K562 (cell line): ENCODE data around the gene CCR9. TPM values are rescaled to one million over a fixed set of nuclear protein-coding genes. Genes with fewer than 3 reads are reported as not detected.

Source experiments
- ATAC-seq: fragments of 200-7000 bp; cut with Tn5 transposase; 3 replicates; pipeline ENCODE4 v1.9.1; 2020; ENCODE audit warnings: moderate library complexity
- BruUV-seq: library from RNA; stranded (reverse); fragments of 400-500 nt; replicated peaks from 2 replicates; lab custom pipeline; 2021; lab: Mats Ljungman, UMichigan
- CTCF ChIA-PET: fragments of 300-600 bp; formaldehyde crosslinking; extraction: SDS; loops from one replicate; lab custom pipeline; 2021; ENCODE audit warnings: low intra/inter-chr PET ratio; lab: Yijun Ruan, JAX
- POLR2A ChIA-PET: fragments of 300-600, 350-650 bp; sonication (Branson Sonifier 250); formaldehyde crosslinking; extraction: SDS; loops from one replicate; lab custom pipeline; 2021; ENCODE audit warnings: antibody characterized with exemption, inconsistent platforms; lab: Yijun Ruan, JAX
- DNase-seq, 4 experiments: peaks; one replicate each; pipeline versions ENCODE4 v3.0.0 to v3.0.0-alpha.2; 2011 to 2018; ENCODE audit warnings: low spot score in 3 of 4, mixed read lengths in 3 of 4; ENCODE audit errors: extremely low read depth in 1 of 4
- FAIRE-seq: peaks from 2 replicates; lab custom pipeline; 2011; peaks lifted over from hg19 to GRCh38; lab: Jason Lieb, UNC
- H2AFZ ChIP-seq: 2 replicates; pipeline ENCODE4 v1.6.0; 2011; ENCODE audit warnings: low read depth, low read length, control low read depth, inconsistent platforms
- H3K27ac ChIP-seq: fragments of 200-600 bp; 3 replicates; pipeline ENCODE4 v1.8.0; 2011; ENCODE audit warnings: low read depth, mild to moderate bottlenecking, control low read depth, inconsistent platforms, low read length, moderate library complexity, mixed read lengths; ENCODE audit errors: extremely low read depth
- H3K27me3 ChIP-seq, 2 experiments: fragments of 300-600 bp in 1 of 2; 2 replicates in 1 of 2; 3 replicates in 1 of 2; pipeline versions ENCODE4 v1.6.0 to v1.8.0; 2011; ENCODE audit warnings: inconsistent platforms in 2 of 2, low read length in 2 of 2, mild to moderate bottlenecking in 1 of 2, mixed read lengths in 1 of 2, moderate library complexity in 1 of 2; ENCODE audit not compliant: control insufficient read depth in 2 of 2, insufficient read depth in 2 of 2
- H3K36me3 ChIP-seq: fragments of 300-600 bp; 3 replicates; pipeline ENCODE4 v1.8.0; 2011; ENCODE audit warnings: mild to moderate bottlenecking, low read length, inconsistent platforms; ENCODE audit not compliant: control insufficient read depth, insufficient read depth
- H3K4me1 ChIP-seq, 2 experiments: fragments of 200-600 bp in 1 of 2; replicated peaks in 1 of 2; 2 replicates in 1 of 2; 3 replicates in 1 of 2; pipeline versions ENCODE4 v1.5.1 to v1.8.0; 2011; ENCODE audit warnings: inconsistent platforms in 2 of 2, low read length in 2 of 2, mild to moderate bottlenecking in 1 of 2, mixed read lengths in 1 of 2, moderate library complexity in 1 of 2; ENCODE audit not compliant: control insufficient read depth in 2 of 2, insufficient read depth in 2 of 2
- H3K4me2 ChIP-seq: 2 replicates; pipeline ENCODE4 v1.6.1; 2011; ENCODE audit warnings: low read length, control low read depth, inconsistent platforms, mixed read lengths; ENCODE audit not compliant: insufficient read depth
- H3K4me3 ChIP-seq: fragments of 200-600 bp; sonication (generic), shearing (Covaris generic); 2 replicates; pipeline ENCODE4 v1.5.1; 2016; ENCODE audit warnings: control low read depth, inconsistent platforms
- H3K79me2 ChIP-seq: fragments of 200-600 bp; 3 replicates; pipeline ENCODE4 v1.8.0; 2011; ENCODE audit warnings: low read length, inconsistent platforms; ENCODE audit not compliant: control insufficient read depth, insufficient read depth
- H3K9ac ChIP-seq, 2 experiments: 2 replicates each; pipeline versions ENCODE4 v1.6.0 to v1.6.1; 2011; ENCODE audit warnings: low read depth in 2 of 2, low read length in 2 of 2, control low read depth in 1 of 2, inconsistent platforms in 1 of 2, mild to moderate bottlenecking in 1 of 2, mixed read lengths in 1 of 2; ENCODE audit not compliant: insufficient read depth in 1 of 2
- H3K9me1 ChIP-seq: one replicate; pipeline ENCODE4 v1.6.0; 2011; ENCODE audit warnings: inconsistent platforms, mild to moderate bottlenecking, low read length, moderate library complexity; ENCODE audit not compliant: control insufficient read depth, insufficient read depth
- H3K9me3 ChIP-seq: replicated peaks from 2 replicates; pipeline ENCODE4 v1.5.1; 2011; ENCODE audit warnings: low read depth, low read length, inconsistent platforms; ENCODE audit not compliant: control insufficient read depth, insufficient read depth
- H4K20me1 ChIP-seq: replicated peaks from 2 replicates; pipeline ENCODE4 v1.6.1; 2011; ENCODE audit warnings: low read length, inconsistent platforms, mixed read lengths; ENCODE audit not compliant: control insufficient read depth, insufficient read depth
- RBFOX2 ChIP-seq: fragments of 200-400 bp; formaldehyde crosslinking; IDR thresholded peaks from 2 replicates; pipeline ENCODE4 v1.6.1; 2017; ENCODE audit warnings: low read depth, mild to moderate bottlenecking, low read length, moderate library complexity
- WGBS: fragments of 100-300 bp; shearing (Covaris generic); methylation state at CpG from one replicate; pipeline ENCODE4 v1.1.6; 2016; ENCODE audit warnings: low coverage, mixed read lengths; ENCODE audit not compliant: insufficient coverage; ENCODE audit errors: missing lambda C conversion rate; 5-methylcytosine and 5-hydroxymethylcytosine counted together
- in situ Hi-C: fragments of 300-500 bp; cut with MboI; formaldehyde crosslinking; loops from 4 replicates; pipeline ENCODE4 v1.15.0; 2018; ENCODE audit warnings: inconsistent platforms, mixed read lengths
- intact Hi-C: fragments of 100-400 bp; cut with micrococcal nuclease; formaldehyde crosslinking; loops from 2 replicates; pipeline ENCODE4 v1.14.2; 2022
- polyA plus RNA-seq, 8 experiments: library from polyadenylated mRNA; depleted of rRNA in 4 of 8; stranded (reverse) in 5 of 8; unstranded in 3 of 8; fragments of >200 nt; fragmentation: Nextera tagmentation in 2 of 8; fragmentation: Illumina TruSeq in 1 of 8; extraction: Ambion mirVana in 2 of 8; extraction: Trizol in 1 of 8; gene quantifications; 2 replicates each; pipeline versions ENCODE4 v1.2.1 to v1.2.3, GENCODE V29; 2011 to 2014; ENCODE audit warnings: inconsistent platforms in 1 of 8, missing spikeins in 1 of 8
- total RNA-seq, 7 experiments: library from RNA; depleted of rRNA in 6 of 7; stranded (reverse); fragments of >200 nt in 6 of 7; fragmentation: Illumina TruSeq in 2 of 7; extraction: Trizol in 2 of 7; gene quantifications; 2 replicates each; pipeline versions ENCODE4 v1.2.1 to v1.2.3, GENCODE V29; 2011 to 2021; ENCODE audit warnings: low replicate concordance in 1 of 7
- TF ChIP-seq, protein P1 (sequence below): sonication (generic); formaldehyde crosslinking; IDR thresholded peaks from 2 replicates; pipeline ENCODE4 v1.8.0; 2022; ENCODE audit warnings: missing genetic modification reagents, mild to moderate bottlenecking, moderate library complexity, borderline replicate concordance

CCR9 gene
- total and polyA plus RNA-seq, 9 of the 15 experiments (the other 6 are each of a cell fraction or from before 2014, with no cell fraction given) = not detected

DNA sequence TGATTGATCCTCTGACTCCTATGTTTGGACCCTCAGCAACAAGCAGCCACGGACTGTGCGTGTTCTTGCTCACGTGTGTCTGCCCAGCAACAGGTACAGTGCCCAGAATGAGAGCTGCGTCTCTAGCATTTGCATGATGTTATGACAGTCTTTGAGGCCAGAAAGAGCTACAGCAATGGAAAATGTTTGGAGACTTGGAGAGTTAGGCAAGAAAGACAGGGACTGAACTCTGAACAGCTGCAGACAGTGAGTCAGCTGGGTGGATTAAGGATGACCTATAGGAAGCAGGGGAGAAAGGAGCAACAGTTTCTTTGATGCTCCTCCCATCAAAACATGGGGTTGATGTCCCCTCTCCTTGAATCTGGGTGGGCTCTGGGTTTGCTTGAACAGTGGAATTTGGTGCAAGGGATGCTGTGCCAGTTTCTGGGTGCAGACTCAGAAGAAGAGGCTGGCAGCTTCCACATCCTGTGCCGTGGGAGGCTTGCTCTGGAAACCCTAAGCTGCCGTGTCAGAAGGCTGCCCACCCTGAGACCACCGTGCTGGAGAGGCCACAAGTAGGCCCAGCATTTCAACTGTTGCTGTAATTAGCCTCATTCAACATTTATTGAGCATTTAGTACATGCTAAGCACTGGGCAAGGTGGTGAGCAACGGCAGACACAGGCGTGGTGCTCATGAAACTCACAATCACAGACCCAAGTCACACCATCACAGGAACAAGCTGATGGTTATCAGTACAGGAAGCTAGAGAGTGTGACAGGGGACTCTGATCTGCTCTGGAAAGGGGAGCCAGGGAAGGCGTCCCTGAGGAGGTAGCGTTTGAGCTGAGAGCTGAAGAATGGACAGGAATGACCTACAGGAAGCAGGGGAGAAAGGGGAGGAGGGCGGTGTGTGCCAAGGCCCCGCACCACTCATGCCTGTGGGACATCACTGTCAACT, 21.7 kb downstream of the CCR9 start:
- DNase-seq (no peak), FAIRE-seq (no peak), ATAC-seq (peak; percentile 21; the same call in 2 of the 3 replicates)
- no peak for TF ChIP-seq RBFOX2
- TF ChIP-seq, protein P1, sequence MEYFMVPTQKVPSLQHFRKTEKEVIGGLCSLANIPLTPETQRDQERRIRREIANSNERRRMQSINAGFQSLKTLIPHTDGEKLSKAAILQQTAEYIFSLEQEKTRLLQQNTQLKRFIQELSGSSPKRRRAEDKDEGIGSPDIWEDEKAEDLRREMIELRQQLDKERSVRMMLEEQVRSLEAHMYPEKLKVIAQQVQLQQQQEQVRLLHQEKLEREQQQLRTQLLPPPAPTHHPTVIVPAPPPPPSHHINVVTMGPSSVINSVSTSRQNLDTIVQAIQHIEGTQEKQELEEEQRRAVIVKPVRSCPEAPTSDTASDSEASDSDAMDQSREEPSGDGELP (CRISPR knock-in tag) = peak; percentile 30; the same call in 1 of the 2 replicates
- Histone ChIP-seq H3K27me3 (peaks cover 0 to 55% of the 10 kb centered on the region in 2 experiments; a peak in 4 of 5 replicates), H3K4me1 (peaks cover 0 to 3% of the 10 kb centered on the region in 2 experiments; a peak in 3 of 5 replicates), H3K4me3 (no peak overlapping the region), H3K4me2 (no peak overlapping the region), H2AFZ (no peak overlapping the region), H3K9ac (no peak overlapping the region), H3K9me1 (peaks cover 2% of the 10 kb centered on the region), H3K36me3 (no peaks in the 10 kb centered on the region), H3K79me2 (no peaks in the 10 kb centered on the region), H3K9me3 (no peaks in the 10 kb centered on the region), H3K27ac (no peak overlapping the region), H4K20me1 (no peaks in the 10 kb centered on the region; the same call in 1 of the 2 replicates)
- intact Hi-C loops = loop anchor here (1.0 to 10.0 kb wide), 2 partner anchors 147 to 393 kb away; no protein-coding TSS in a partner anchor
- CTCF ChIA-PET = interaction anchor here (1.0 kb wide), 1 partner anchor 147 kb away, joined by 3 read pairs; no protein-coding TSS in a partner anchor
- 5% methylated on average over 13 of the region's 13 CpGs for WGBS
- BruUV-seq = no TSS peak
- in situ Hi-C loops = no loop called here
- POLR2A ChIA-PET = interaction anchor here (1.2 to 1.5 kb wide), 3 partner anchors 10 to 13 kb away, joined by 3 to 5 read pairs (median 3); no protein-coding TSS in a partner anchor
